Osteoblast (primary cell): ENCODE results near the gene IFT74. TPM values are rescaled to one million over a fixed set of nuclear protein-coding genes. Genes with fewer than 3 reads are reported as not detected.

ENCODE experiments used
- DNase-seq: peaks from one replicate; pipeline ENCODE4 v3.0.0; 2011; ENCODE audit warnings: low spot score, mixed read lengths; ENCODE audit not compliant: insufficient read length; ENCODE audit errors: missing footprints
- H2AFZ ChIP-seq: 2 replicates; pipeline ENCODE4 v1.6.0; 2011; ENCODE audit warnings: mild to moderate bottlenecking, low read length
- H3K27ac ChIP-seq: 2 replicates; pipeline ENCODE4 v1.5.1; 2011; ENCODE audit warnings: mild to moderate bottlenecking, low read depth, low read length, moderate library complexity
- H3K27me3 ChIP-seq: 2 replicates; pipeline ENCODE4 v1.6.0; 2012; ENCODE audit warnings: mild to moderate bottlenecking, control low read depth, inconsistent platforms, low read length, moderate library complexity; ENCODE audit not compliant: insufficient read depth
- H3K36me3 ChIP-seq: 2 replicates; pipeline ENCODE4 v1.5.1; 2011; ENCODE audit warnings: mild to moderate bottlenecking, low read length, control low read depth, moderate library complexity; ENCODE audit not compliant: insufficient read depth
- H3K4me1 ChIP-seq: 2 replicates; pipeline ENCODE4 v1.5.1; 2011; ENCODE audit warnings: mild to moderate bottlenecking, low read length, control low read depth, moderate library complexity; ENCODE audit not compliant: insufficient read depth
- H3K4me2 ChIP-seq: 2 replicates; pipeline ENCODE4 v1.6.0; 2011; ENCODE audit warnings: mild to moderate bottlenecking, low read length; ENCODE audit not compliant: insufficient read depth
- H3K4me3 ChIP-seq: fragments of 200-600 bp; sonication (generic); 3 replicates; pipeline ENCODE4 v1.5.1; 2012; ENCODE audit warnings: mild to moderate bottlenecking, low read length, inconsistent platforms; ENCODE audit not compliant: insufficient read depth
- H3K79me2 ChIP-seq: 2 replicates; pipeline ENCODE4 v1.6.0; 2012; ENCODE audit warnings: mild to moderate bottlenecking, low read length, control low read depth, inconsistent platforms; ENCODE audit not compliant: insufficient read depth
- H3K9me3 ChIP-seq: 2 replicates; pipeline ENCODE4 v1.5.1; 2011; ENCODE audit warnings: low read depth, low read length, control low read depth
- H4K20me1 ChIP-seq: 2 replicates; pipeline ENCODE4 v1.6.0; 2012; ENCODE audit warnings: mild to moderate bottlenecking, low read length, control low read depth; ENCODE audit not compliant: insufficient read depth
- CTCF ChIP-seq: IDR thresholded peaks from 2 replicates; pipeline ENCODE4 v1.5.1; 2011; ENCODE audit warnings: mild to moderate bottlenecking, low read depth, low read length, moderate library complexity; ENCODE audit errors: extremely low read depth
- total RNA-seq: library from RNA; depleted of rRNA; stranded (reverse); fragments of >200 nt; gene quantifications from 2 replicates; pipeline ENCODE4 v1.2.3, GENCODE V29; 2012

The IFT74 gene
- total RNA-seq, 1 donor: 19.9 TPM

DNA sequence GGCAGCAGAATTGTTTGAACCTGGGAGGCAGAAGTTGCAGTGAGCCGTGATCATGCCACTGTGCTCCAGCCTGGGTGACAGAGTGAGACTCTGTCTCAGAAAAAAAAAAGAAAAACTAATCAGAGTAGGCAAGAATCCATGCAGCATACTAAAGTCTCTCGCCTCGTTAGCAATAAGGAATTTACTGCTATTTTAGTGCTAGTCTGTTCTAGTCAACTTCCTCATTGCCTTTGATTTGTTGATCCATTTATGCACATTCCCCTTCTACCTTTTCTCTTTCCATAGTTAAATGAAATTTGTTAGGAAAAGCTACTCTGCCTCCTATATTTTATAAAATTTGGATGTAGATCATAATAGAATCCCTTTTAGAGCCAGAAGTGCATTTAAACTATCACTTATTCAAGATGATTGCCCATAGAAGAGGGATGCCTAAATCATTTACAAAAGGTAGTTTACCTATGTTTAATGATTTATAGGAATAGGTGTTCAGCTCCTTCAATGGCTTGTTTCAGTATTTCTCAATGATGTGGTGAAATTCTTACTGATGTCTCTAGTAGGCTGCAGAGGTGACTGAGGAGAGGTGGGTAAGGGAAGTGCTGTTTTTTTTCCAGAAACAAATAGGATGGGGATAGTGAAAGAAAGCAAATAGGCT, 47.3 kb downstream of the IFT74 start:
- no peak for DNase-seq
- no peak overlapping the region for H3K4me3 ChIP-seq
- no peaks in the 10 kb centered on the region for H3K79me2 ChIP-seq
- no peaks in the 10 kb centered on the region for H3K9me3 ChIP-seq
- H2AFZ ChIP-seq: no peak overlapping the region
- H3K27me3 ChIP-seq: no peaks in the 10 kb centered on the region
- no peaks in the 10 kb centered on the region for H3K4me1 ChIP-seq
- H4K20me1 ChIP-seq: no peaks in the 10 kb centered on the region
- no peak for TF ChIP-seq CTCF
- no peaks in the 10 kb centered on the region for H3K36me3 ChIP-seq
- no peak overlapping the region for H3K4me2 ChIP-seq
- H3K27ac ChIP-seq: no peak overlapping the region

- Histone ChIP-seq H3K27ac (no peak within 1 kb of the TSS), H3K4me1 (no peaks in the 10 kb centered on the region), H3K27me3 (no peaks in the 10 kb centered on the region), H2AFZ (no peak within 1 kb of the TSS), H3K4me3 (no peak within 1 kb of the TSS), H3K9me3 (no peaks in the 10 kb centered on the region), H3K36me3 (no peaks in the 10 kb centered on the region), H3K4me2 (no peak within 1 kb of the TSS), H4K20me1 (no peaks in the 10 kb centered on the region), H3K79me2 (no peaks in the 10 kb centered on the region)
- TF ChIP-seq CTCF: no peak
- no peak for DNase-seq
Measured at GRCh38 chr9:27005491-27005890, 49.3 kb downstream of the IFT74 start, which contains the start of gene LRRC19. Gene LRRC19 (minus strand): TSS chr9:27005672. CDS start chr9:26999694, 5,978 bp downstream.

DNA sequence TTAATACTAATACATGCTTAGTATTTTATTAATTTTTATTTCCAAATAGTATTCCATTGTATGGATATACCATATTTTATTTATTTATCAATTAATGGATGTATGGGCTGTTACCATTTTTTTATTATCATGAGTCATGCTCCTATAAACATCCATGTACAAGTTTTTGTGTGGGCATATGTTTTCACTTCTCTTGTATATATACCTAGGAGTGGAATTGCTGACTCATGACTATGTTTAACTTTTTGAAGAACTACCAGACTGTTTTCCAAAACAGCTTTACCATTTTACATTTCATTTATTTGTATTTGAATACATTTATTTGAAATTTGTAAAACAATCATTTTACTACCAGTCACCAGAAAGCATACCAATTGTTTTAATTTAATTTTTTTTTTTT, 63.4 kb downstream of the IFT74 start:
- TF ChIP-seq CTCF: no peak
- no peaks in the 10 kb centered on the region for H3K27me3 ChIP-seq
- H3K9me3 ChIP-seq: no peaks in the 10 kb centered on the region
- no peak overlapping the region for H3K4me2 ChIP-seq
- no peaks in the 10 kb centered on the region for H3K36me3 ChIP-seq
- no peaks in the 10 kb centered on the region for H3K4me1 ChIP-seq
- H2AFZ ChIP-seq: no peak overlapping the region
- no peaks in the 10 kb centered on the region for H4K20me1 ChIP-seq
- no peak overlapping the region for H3K27ac ChIP-seq
- H3K79me2 ChIP-seq: no peaks in the 10 kb centered on the region
- no peak for DNase-seq
- no peak overlapping the region for H3K4me3 ChIP-seq

- Histone ChIP-seq H4K20me1 (no peaks in the 10 kb centered on the region), H3K27ac (no peak overlapping the region), H3K4me2 (no peak overlapping the region), H3K9me3 (no peaks in the 10 kb centered on the region), H3K4me3 (no peak overlapping the region), H3K27me3 (no peaks in the 10 kb centered on the region), H3K4me1 (no peaks in the 10 kb centered on the region), H3K36me3 (no peaks in the 10 kb centered on the region), H2AFZ (no peak overlapping the region), H3K79me2 (no peaks in the 10 kb centered on the region)
- no peak for DNase-seq
- TF ChIP-seq CTCF: no peak
Measured at GRCh38 chr9:27022920-27023319, 66.7 kb downstream of the IFT74 start.
